H1 (cell line): ENCODE data around the gene KLHL29. TPM values are rescaled to one million over a fixed set of nuclear protein-coding genes. Genes with fewer than 3 reads are reported as not detected.

Experiments
- CTCF ChIA-PET: fragments of 300-600 bp; sonication (Branson Sonifier 250); formaldehyde crosslinking; loops from one replicate; lab custom pipeline; 2021; ENCODE audit not compliant: partially characterized antibody; lab: Charles Lee
- POLR2A ChIA-PET: fragments of 300-600 bp; sonication (Branson Sonifier 250); formaldehyde crosslinking; loops from one replicate; lab custom pipeline; 2021; ENCODE audit warnings: inconsistent platforms; ENCODE audit not compliant: partially characterized antibody; lab: Charles Lee
- DNase-seq, 2 experiments: peaks; one replicate each; pipeline versions ENCODE4 v3.0.0 to v3.0.0-alpha.2; 2010 to 2022; ENCODE audit warnings: low spot score in 2 of 2, low read depth in 1 of 2, mixed read lengths in 1 of 2
- FAIRE-seq: peaks from 2 replicates; lab custom pipeline; 2011; peaks lifted over from hg19 to GRCh38; lab: Jason Lieb, UNC
- H2AFZ ChIP-seq: 2 replicates; pipeline ENCODE4 v1.8.1; 2012; ENCODE audit warnings: low read length, inconsistent platforms
- H2AK5ac ChIP-seq: 2 replicates; pipeline ENCODE4 v1.6.1; 2013; ENCODE audit warnings: low read depth, low read length
- H2BK120ac ChIP-seq: replicated peaks from 2 replicates; pipeline ENCODE3; 2013; ENCODE audit warnings: low read depth, low read length, inconsistent platforms
- H2BK12ac ChIP-seq: 2 replicates; pipeline ENCODE4 v1.6.1; 2013; ENCODE audit warnings: low read depth, low read length
- H2BK15ac ChIP-seq: 2 replicates; pipeline ENCODE4 v1.6.1; 2013; ENCODE audit warnings: low read length
- H2BK20ac ChIP-seq: 2 replicates; pipeline ENCODE4 v1.6.1; 2013; ENCODE audit warnings: low read length
- H2BK5ac ChIP-seq: 2 replicates; pipeline ENCODE4 v1.6.1; 2013; ENCODE audit warnings: low read depth, low read length
- H3K14ac ChIP-seq: 2 replicates; pipeline ENCODE4 v1.6.1; 2013; ENCODE audit warnings: inconsistent platforms; ENCODE audit not compliant: insufficient read length
- H3K18ac ChIP-seq: 2 replicates; pipeline ENCODE4 v1.6.1; 2013; ENCODE audit warnings: low read length; ENCODE audit errors: extremely low read depth
- H3K23ac ChIP-seq: 2 replicates; pipeline ENCODE4 v1.6.1; 2013; ENCODE audit warnings: inconsistent platforms; ENCODE audit not compliant: insufficient read length
- H3K23me2 ChIP-seq: 2 replicates; pipeline ENCODE4 v1.6.1; 2013; ENCODE audit warnings: low read depth, low read length
- H3K27ac ChIP-seq: 2 replicates; pipeline ENCODE4 v1.6.1; 2011; ENCODE audit warnings: low read depth, low read length, inconsistent platforms
- H3K27me3 ChIP-seq, 4 experiments: replicated peaks in 1 of 4; 1 replicate in 1 of 4; 2 replicates in 3 of 4; pipeline versions ENCODE4 v1.6.1 to v1.8.1; 2011 to 2013; ENCODE audit warnings: low read length in 3 of 4, mild to moderate bottlenecking in 3 of 4, inconsistent platforms in 2 of 4, mixed read lengths in 2 of 4, moderate library complexity in 1 of 4; ENCODE audit not compliant: control insufficient read depth in 3 of 4, insufficient read depth in 3 of 4; ENCODE audit errors: extremely low read depth in 1 of 4
- H3K36me3 ChIP-seq, 4 experiments: 2 replicates each; pipeline versions ENCODE4 v1.6.1 to v1.8.1; 2011 to 2013; ENCODE audit warnings: mild to moderate bottlenecking in 4 of 4, low read length in 3 of 4, moderate library complexity in 2 of 4, control low read depth in 1 of 4, inconsistent platforms in 1 of 4; ENCODE audit not compliant: insufficient read depth in 4 of 4, control insufficient read depth in 2 of 4
- H3K4ac ChIP-seq: replicated peaks from 2 replicates; pipeline ENCODE3; 2013; ENCODE audit warnings: low read length, low read depth, mixed read lengths, inconsistent platforms; ENCODE audit not compliant: insufficient read length
- H3K4me1 ChIP-seq, 4 experiments: replicated peaks in 1 of 4; 1 replicate in 1 of 4; 2 replicates in 3 of 4; pipeline versions ENCODE4 v1.6.1 to v1.8.1; 2011 to 2013; ENCODE audit warnings: low read length in 3 of 4, inconsistent platforms in 2 of 4, mixed read lengths in 1 of 4; ENCODE audit not compliant: insufficient read depth in 4 of 4, control insufficient read depth in 3 of 4
- H3K4me2 ChIP-seq, 2 experiments: 2 replicates each; pipeline versions ENCODE4 v1.6.1 to v1.8.1; 2011 to 2013; ENCODE audit warnings: low read depth in 2 of 2, low read length in 2 of 2, control low read depth in 1 of 2, inconsistent platforms in 1 of 2, mild to moderate bottlenecking in 1 of 2; ENCODE audit not compliant: insufficient read depth in 1 of 2
- H3K4me3 ChIP-seq, 4 experiments: fragments of 200-600, 300-600 bp in 1 of 4; sonication (generic), shearing (Covaris generic), sonication (Bioruptor Twin) in 1 of 4; 2 replicates each; pipeline versions ENCODE4 v1.5.1 to v1.8.1; 2011 to 2016; ENCODE audit warnings: low read length in 4 of 4, low read depth in 3 of 4, control low read depth in 2 of 4, inconsistent platforms in 2 of 4, mild to moderate bottlenecking in 2 of 4, mixed read lengths in 1 of 4, moderate library complexity in 1 of 4; ENCODE audit not compliant: insufficient read depth in 2 of 4; ENCODE audit errors: extremely low read depth in 1 of 4
- H3K56ac ChIP-seq: replicated peaks from 2 replicates; pipeline ENCODE3; 2013; ENCODE audit warnings: low read depth, mild to moderate bottlenecking, mixed read lengths, low read length, inconsistent platforms; ENCODE audit not compliant: insufficient read length
- H3K79me1 ChIP-seq: 2 replicates; pipeline ENCODE4 v1.6.1; 2013; ENCODE audit warnings: low read depth, low read length, control low read depth
- H3K79me2 ChIP-seq, 2 experiments: 2 replicates each; pipeline versions ENCODE4 v1.6.1 to v1.8.1; 2012 to 2013; ENCODE audit warnings: low read length in 2 of 2, mild to moderate bottlenecking in 2 of 2, inconsistent platforms in 1 of 2; ENCODE audit not compliant: insufficient read depth in 2 of 2, control insufficient read depth in 1 of 2
- H3K9ac ChIP-seq, 4 experiments: replicated peaks in 1 of 4; 1 replicate in 1 of 4; 2 replicates in 3 of 4; pipeline versions ENCODE4 v1.6.1 to v1.8.1; 2011 to 2013; ENCODE audit warnings: low read depth in 3 of 4, low read length in 3 of 4, control low read depth in 2 of 4, mild to moderate bottlenecking in 2 of 4, moderate library complexity in 2 of 4, inconsistent platforms in 1 of 4; ENCODE audit errors: extremely low read depth in 1 of 4
- H3K9me3 ChIP-seq, 2 experiments: 2 replicates each; pipeline versions ENCODE4 v1.6.1 to v1.8.1; 2012 to 2013; ENCODE audit warnings: mild to moderate bottlenecking in 2 of 2, moderate library complexity in 2 of 2, control low read depth in 1 of 2, inconsistent platforms in 1 of 2, low read depth in 1 of 2, low read length in 1 of 2, mixed read lengths in 1 of 2; ENCODE audit not compliant: insufficient read depth in 2 of 2
- H4K20me1 ChIP-seq, 2 experiments: replicated peaks in 1 of 2; 2 replicates each; pipeline versions ENCODE3 to v1.8.1; 2011 to 2013; ENCODE audit warnings: inconsistent platforms in 2 of 2, low read length in 2 of 2, mild to moderate bottlenecking in 1 of 2; ENCODE audit not compliant: insufficient read depth in 2 of 2, control insufficient read depth in 1 of 2
- H4K5ac ChIP-seq: 2 replicates; pipeline ENCODE4 v1.6.1; 2013; ENCODE audit warnings: low read length, low read depth, mixed read lengths, inconsistent platforms; ENCODE audit not compliant: insufficient read length
- H4K8ac ChIP-seq: 2 replicates; pipeline ENCODE4 v1.8.0; 2013; ENCODE audit warnings: mild to moderate bottlenecking, moderate library complexity, low read length, inconsistent platforms; ENCODE audit not compliant: insufficient read depth; ENCODE audit errors: extremely low read depth
- H4K91ac ChIP-seq: replicated peaks from 2 replicates; pipeline ENCODE3; 2013; ENCODE audit warnings: low read length, mixed read lengths, inconsistent platforms; ENCODE audit not compliant: insufficient read length
- ATF2 ChIP-seq: IDR thresholded peaks from 2 replicates; pipeline ENCODE4 v1.6.1; 2012; ENCODE audit warnings: low read length, inconsistent platforms
- BACH1 ChIP-seq: IDR thresholded peaks from 2 replicates; pipeline ENCODE4 v1.6.1; 2012; ENCODE audit warnings: low read length, improper control_type of control experiment
- CBX5 ChIP-seq: fragments of 300-800, 300-1000 bp; sonication (generic); IDR thresholded peaks from 2 replicates; pipeline ENCODE4 v1.7.1; 2016; ENCODE audit warnings: antibody characterized with exemption, low read length, low read depth
- CBX8 ChIP-seq: fragments of 300-800, 300-1000 bp; sonication (generic); IDR thresholded peaks from 2 replicates; pipeline ENCODE4 v1.7.1; 2016; ENCODE audit warnings: low read depth, low read length, borderline replicate concordance
- CTBP2 ChIP-seq: IDR thresholded peaks from 2 replicates; pipeline ENCODE4 v1.7.0; 2011; ENCODE audit warnings: borderline replicate concordance, mild to moderate bottlenecking, moderate library complexity, mixed read lengths, low read length; ENCODE audit not compliant: insufficient read depth, insufficient read length
- FOSL1 ChIP-seq: IDR thresholded peaks from 2 replicates; pipeline ENCODE4 v1.6.1; 2011; ENCODE audit warnings: mild to moderate bottlenecking, low read depth, low read length, moderate library complexity; ENCODE audit not compliant: insufficient read depth
- TAF1 ChIP-seq: IDR thresholded peaks from 2 replicates; pipeline ENCODE4 v1.6.1; 2011; ENCODE audit warnings: mild to moderate bottlenecking, low read depth, low read length
- TBP ChIP-seq: IDR thresholded peaks from 2 replicates; pipeline ENCODE4 v1.6.1; 2011; ENCODE audit warnings: low read depth, low read length, improper control_type of control experiment
- USF2 ChIP-seq: IDR thresholded peaks from 2 replicates; pipeline ENCODE4 v1.6.1; 2011; ENCODE audit warnings: low read length, improper control_type of control experiment
- WGBS, 2 experiments: shearing (Covaris generic) in 1 of 2; methylation state at CpG; one replicate each; pipeline versions ENCODE4 v1.1.6 to v1.1.7; 2013 to 2015; ENCODE audit warnings: low lambda C conversion rate in 2 of 2, mixed read lengths in 2 of 2, inconsistent platforms in 1 of 2, low coverage in 1 of 2, missing lambda C conversion rate in 1 of 2; ENCODE audit not compliant: insufficient replicate concordance in 2 of 2, insufficient coverage in 1 of 2, insufficient read length in 1 of 2; ENCODE audit errors: extremely low coverage in 1 of 2, missing lambda C conversion rate in 1 of 2; 5-methylcytosine and 5-hydroxymethylcytosine counted together
- polyA plus RNA-seq, 7 experiments: library from polyadenylated mRNA; depleted of rRNA in 3 of 7; stranded (reverse) in 5 of 7; unstranded in 2 of 7; fragments of >200 nt in 5 of 7; fragments of 200-250 nt in 2 of 7; gene quantifications; 1 replicate in 5 of 7; 2 replicates in 1 of 7; 4 replicates in 1 of 7; pipeline versions ENCODE4 v1.2.1 to v1.2.3, GENCODE V29; 2011 to 2013; ENCODE audit warnings: missing spikeins in 2 of 7, mixed read lengths in 2 of 7
- total RNA-seq: library from RNA; stranded (reverse); fragmentation: NEBNext Ultra II Directional; extraction: Animal tissue kit (Norgen Biotek cat#: 25700); gene quantifications from 2 replicates; pipeline ENCODE4 v1.2.1, GENCODE V29; 2021

KLHL29 gene
- total and polyA plus RNA-seq, 2 of the 8 experiments (the other 6 are each of a cell fraction or from before 2014, with no cell fraction given), result 1.1 to 4.7 TPM

DNA sequence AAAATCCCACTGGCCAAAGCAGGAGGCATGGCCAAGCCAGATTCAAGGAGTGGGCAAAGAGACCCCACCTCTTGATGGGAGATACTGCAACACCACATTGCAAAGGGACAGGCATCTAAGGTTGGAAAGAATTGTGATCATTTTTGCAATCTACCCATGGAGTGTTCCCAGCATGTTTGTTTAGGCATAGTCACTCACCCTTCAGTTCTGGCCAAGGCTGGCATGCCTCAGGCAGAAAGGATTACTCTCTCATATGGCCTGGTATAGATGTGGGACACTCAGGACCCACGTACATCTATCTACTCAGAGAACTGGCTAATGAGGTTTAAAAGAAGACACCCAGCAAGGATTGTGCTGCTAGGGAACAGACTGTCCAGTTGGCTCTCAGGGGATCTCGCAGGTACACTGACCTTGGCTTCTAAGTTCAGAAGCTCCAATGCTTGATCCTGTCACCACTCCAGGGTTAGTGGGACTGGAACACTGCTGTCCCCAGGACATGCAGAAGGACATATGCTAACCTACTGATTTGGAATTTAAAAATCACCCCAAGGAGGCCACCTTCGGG is 183.7 kb downstream of the KLHL29 start:
- no peak overlapping the region for H3K4me2 ChIP-seq
- no peak overlapping the region for H2BK120ac ChIP-seq
- H3K4me1 ChIP-seq, result peaks cover 0 to 10% (median 8%) of the 10 kb centered on the region in 4 experiments; a peak in 4 of 7 replicates
- no peaks in the 10 kb centered on the region for H3K36me3 ChIP-seq
- H3K56ac ChIP-seq, result no peak overlapping the region
- no peak overlapping the region for H3K4ac ChIP-seq
- H3K27me3 ChIP-seq, result no peaks in the 10 kb centered on the region
- H3K18ac ChIP-seq, result no peak overlapping the region
- H3K14ac ChIP-seq, result no peak overlapping the region
- H2BK5ac ChIP-seq, result no peak overlapping the region
- no peak overlapping the region for H4K5ac ChIP-seq
- FAIRE-seq (no peak), DNase-seq (no peak)
- 74% methylated on average over 3 of the region's 3 CpGs; no CpG with 5 or more reads in 1 of the 2 experiments for WGBS, 2 experiments
- H2BK15ac ChIP-seq, result no peak overlapping the region; the same call in 1 of the 2 replicates
- ChIA-PET CTCF (interaction anchor here (0.9 to 2.9 kb wide), 5 partner anchors 15 to 64 kb away, joined by 3 to 13 read pairs (median 11); no protein-coding TSS in a partner anchor), POLR2A (no interaction called here)
- H3K9ac ChIP-seq, result no peak overlapping the region
- H2AK5ac ChIP-seq, result no peak overlapping the region
- H3K27ac ChIP-seq, result no peak overlapping the region
- H4K20me1 ChIP-seq, result no peaks in the 10 kb centered on the region
- H2BK12ac ChIP-seq, result no peak overlapping the region
- no peak overlapping the region for H4K91ac ChIP-seq
- H2BK20ac ChIP-seq, result no peak overlapping the region
- H3K4me3 ChIP-seq, result no peak overlapping the region
- H2AFZ ChIP-seq, result no peak overlapping the region
- no peak overlapping the region for H4K8ac ChIP-seq
- no peaks in the 10 kb centered on the region for H3K23me2 ChIP-seq
- H3K79me2 ChIP-seq, result no peaks in the 10 kb centered on the region
- no peak overlapping the region for H3K23ac ChIP-seq
- TF ChIP-seq FOSL1 (no peak), CTBP2 (no peak), ATF2 (no peak), CBX8 (no peak), CBX5 (no peak), TBP (no peak), USF2 (no peak), BACH1 (no peak), TAF1 (no peak)
- H3K9me3 ChIP-seq, result no peaks in the 10 kb centered on the region
- H3K79me1 ChIP-seq, result no peaks in the 10 kb centered on the region; the same call in 1 of the 2 replicates
